GM18498 (cell line): ENCODE data around the gene EDARADD.

Experiments used
- ATAC-seq: cut with Tn5 transposase; IDR thresholded peaks from one replicate; pipeline ENCODE4 v1.9.1; 2021; ENCODE audit warnings: mild to moderate bottlenecking, moderate library complexity; ENCODE audit not compliant: unreplicated experiment

The EDARADD gene

DNA sequence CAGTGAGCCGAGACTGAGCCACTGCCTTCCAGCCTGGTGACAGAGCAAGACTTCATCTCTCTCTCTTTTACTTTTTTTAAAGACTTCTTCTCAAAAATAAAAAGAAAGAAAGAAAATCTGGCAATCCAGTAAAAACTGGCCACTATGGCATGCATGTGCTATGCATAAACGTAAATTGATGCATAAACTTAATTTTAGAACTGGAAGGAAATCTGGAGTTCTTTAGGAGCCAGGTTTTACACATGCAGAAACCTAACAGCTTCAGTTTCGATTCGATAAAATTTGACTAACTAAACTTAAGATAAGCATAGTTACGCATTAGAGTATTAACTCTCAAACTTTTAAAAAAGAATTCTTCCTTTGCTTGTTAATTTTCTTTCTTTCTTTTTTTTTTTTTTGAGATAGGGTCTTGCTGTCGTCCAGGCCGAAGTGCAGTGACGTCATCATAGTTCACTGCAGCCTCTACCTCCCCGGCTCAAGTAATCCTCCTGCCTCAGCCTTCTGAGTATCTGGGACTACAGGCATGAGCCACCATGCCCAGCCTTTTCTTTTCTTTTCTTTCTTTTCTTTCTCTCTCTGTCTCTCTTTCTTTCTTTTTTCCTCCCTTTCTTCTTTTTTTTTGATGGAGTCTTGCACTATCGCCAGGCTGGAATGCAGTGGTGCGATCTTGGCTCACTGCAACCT lies 117.8 kb downstream of the EDARADD start:
- no peak for ATAC-seq

DNA sequence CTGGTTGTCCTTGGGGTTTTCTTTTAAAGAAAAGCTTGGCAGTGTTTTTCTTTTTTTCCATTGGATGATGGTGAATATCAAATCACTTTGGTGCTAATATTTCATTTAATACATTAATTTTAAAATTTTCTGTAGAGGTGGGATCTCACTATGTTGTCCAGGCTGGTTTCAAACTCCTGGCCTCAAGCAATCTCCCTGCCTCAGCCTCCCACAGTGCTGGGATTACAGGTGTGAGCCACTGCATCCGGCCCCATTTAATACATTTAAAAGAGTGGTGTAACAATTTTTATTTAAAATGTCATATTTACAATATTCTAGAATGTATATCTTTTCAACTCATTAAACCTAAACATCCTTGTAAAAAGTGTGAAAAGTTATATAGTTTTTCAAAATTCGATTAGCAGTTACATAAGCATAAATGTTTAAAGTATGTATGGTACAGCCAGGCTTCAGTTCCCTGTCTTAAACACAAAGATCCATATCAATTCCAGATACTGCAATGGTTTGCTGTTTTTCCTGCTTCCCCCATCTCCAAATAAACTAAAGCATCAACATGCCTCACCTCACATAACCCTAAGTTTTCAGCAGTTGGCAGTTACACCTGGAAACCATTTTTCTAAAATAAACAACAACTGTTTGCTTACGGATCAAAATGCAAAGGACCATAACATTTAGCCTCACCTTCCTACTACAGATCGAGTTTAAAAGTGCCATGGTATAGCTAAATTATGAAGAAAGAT lies 120.8 kb downstream of the EDARADD start:
- no peak for ATAC-seq

DNA sequence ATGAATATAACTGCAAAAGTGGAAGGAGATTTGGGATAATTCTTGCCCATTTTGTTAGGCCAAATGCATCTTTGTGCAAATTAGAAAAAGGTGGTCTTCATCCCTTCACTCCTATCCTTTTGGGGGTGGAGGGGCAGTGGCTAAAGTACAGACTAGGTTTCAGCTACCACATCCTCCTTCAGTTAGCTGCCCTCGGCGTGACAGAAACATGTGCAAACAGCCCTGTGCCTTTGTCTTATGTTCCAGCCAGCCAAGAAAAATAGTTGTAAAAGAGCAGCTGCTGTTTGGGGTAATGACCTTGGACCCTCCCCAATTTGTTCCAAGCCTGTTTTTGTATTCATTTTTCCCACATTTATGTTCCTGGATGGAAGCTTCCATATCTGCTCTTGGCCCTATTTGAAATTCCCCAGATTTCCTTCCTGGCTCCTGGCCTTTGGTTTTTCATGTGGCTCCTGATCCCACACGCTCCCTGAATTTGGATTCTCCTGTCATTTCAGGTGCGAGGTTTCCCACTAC lies 121.4 kb downstream of the EDARADD start:
- no peak for ATAC-seq

DNA sequence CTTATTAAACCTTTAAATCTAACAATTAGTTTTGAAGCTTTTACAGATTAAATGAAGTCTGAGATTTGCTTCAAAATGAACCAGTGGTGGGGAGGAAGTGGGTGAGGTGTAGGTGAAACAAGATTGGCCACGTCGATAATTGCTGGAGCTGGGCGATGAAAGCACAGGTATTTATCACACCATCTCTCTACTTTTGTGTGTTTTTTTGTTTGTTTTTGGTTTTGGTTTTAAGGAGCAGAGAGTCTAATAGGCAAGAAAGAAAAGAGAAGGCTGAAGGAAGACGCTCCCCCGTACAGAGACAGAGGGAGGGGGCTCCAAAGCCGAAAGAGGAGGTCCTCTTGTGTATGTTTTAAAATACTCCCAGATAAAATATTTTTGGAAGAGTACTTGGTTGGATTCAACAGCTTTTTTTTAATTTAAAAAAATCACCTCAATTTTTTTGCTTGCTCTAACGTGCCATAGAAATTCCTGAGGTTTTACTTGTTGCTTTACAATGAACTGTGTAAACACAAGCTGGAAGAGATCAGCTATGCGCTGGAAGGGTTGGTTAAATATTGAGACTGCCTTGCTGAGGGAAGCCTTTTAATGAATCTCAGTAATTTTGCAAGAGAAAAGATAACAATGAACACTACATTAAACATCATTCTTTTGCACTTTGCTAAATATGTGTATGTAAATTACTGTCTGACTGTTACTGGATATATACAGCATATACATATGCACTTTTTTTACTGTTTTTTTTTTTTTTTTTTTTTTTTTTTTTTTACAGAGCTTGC lies 123.0 kb downstream of the EDARADD start:
- ATAC-seq, result no peak

- no peak for ATAC-seq
These were observed 124.2 kb downstream of the EDARADD start for GRCh38 chr1:236518322-236518721.

DNA sequence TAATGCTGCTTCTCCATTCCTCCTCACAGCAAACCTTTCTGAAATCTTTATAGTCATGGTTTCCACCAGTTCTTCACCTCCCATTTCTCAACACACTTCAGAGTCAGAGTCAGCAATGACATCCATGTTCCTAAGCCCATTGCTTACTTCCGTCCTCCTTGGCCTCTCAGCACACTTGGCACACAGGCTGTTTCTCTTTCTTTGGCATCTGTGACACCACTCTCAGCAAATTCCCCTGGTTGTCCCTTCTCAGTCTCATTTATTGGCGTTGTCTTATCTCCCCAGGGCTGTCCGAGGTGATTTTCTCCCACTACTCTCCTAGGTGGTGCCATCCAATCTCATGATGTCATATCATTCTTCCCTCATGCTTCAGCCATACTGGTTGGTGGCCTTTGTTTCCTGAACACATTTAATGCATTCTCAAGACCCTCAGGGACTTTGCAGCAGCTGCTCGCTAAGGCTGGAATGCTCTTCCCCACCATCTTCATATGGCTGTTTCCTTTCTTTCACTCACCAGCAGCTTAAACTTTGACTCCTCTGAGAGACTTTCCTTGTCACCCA lies 126.4 kb downstream of the EDARADD start:
- ATAC-seq, result no peak

- peak; percentile 2 for ATAC-seq
These were observed 129.0 kb downstream of the EDARADD start for GRCh38 chr1:236522937-236523703.

DNA sequence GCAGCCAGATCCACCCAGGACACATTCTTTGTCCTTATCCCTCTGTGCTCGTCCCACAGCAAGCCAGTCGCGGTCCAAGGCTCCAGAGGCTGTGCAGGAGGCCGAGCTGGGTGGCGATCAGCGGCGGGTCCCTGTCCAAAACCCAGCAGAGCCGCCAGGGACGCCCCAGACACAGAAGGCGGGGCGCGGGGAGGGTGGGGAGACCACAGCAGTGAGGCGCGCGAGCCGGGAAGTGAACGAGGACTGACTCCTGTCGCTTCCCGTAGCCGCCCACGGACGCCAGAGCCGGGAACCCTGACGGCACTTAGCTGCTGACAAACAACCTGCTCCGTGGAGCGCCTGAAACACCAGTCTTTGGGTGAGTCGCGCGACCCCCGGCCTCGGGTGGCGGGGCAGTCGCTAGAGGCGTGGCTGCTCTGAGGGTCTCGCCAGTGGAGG lies 129.6 kb downstream of the EDARADD start, which contains the start of gene LGALS8:
Gene LGALS8 (plus strand): TSS at position 279 of the 438 bp plus-strand sequence. CDS start 2,089 bp downstream, outside the sequence.
- peak; percentile 74 for ATAC-seq

GRCh38 chr1:236524142-236524894 lies 130.2 kb downstream of the EDARADD start:
- ATAC-seq, result peak; percentile 88

DNA sequence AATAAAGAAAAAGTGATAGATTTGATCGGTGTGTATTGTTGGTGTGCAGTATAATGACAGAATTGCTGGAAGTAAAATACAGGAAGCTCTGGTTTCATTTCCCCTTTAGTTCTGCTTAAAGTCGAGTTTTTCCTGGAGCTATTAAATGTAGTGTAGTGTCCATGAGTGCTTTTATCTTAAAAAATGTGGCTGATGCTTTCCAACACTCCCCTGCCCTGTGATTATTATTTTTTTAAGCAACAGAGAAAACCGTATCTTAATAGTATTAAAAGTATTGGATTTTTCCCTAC lies 130.8 kb downstream of the EDARADD start:
- ATAC-seq, result peak; percentile 2

DNA sequence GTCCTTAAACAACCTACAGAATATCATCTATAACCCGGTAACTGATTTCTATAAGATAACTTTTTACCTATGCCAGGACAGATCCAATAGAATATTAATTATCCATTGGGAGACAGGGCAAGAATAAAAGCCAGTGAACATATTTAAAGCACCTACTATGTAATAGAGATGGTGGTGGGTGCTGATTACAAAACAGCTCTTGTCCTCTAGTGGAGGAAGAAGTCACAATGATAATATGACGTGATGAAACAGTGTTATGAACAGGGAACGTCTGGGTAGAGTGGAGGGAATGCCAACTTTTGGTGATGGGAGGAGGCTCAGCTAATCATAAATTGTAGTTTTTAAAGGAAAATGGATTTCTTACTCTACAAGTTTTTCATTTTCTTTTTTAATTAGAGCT lies 132.0 kb downstream of the EDARADD start:
- ATAC-seq, result no peak

DNA sequence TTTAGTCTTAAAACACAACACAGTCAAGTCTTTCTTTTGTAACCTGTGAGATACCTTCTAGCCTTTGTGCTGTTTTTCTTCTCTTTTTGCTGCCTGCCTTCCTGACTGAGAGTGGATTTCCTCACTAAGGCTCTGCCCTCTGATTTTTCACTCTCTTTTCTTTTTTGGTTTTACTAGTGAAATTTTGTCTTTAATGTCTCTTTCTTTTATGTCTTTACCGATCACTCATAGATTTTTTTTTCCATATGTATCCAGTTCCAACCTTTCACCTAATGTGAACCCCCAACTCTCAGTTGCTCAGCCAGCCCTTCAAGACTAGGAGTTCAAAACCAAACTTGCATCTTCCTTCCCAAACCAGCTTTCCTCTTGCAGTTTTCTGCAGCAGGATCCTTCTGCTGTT lies 136.2 kb downstream of the EDARADD start:
- ATAC-seq, result no peak

DNA sequence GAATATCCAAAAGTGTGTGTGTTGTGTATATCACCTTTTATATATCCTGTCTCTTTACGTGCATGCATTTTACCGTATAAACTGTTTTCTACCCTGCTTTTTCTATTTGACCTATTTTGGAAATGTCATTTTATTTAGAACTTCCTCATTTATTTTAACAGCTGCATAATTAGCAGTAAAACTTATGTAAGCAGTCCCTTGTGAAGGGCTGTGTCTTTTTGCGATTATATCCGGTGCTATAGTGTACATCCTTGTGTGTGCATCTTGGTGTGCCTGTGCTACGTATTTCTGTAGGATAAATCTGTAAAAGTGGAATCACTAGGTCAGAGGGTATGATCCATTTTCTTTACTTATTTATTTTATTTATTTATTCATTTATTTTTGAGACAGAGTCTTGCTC lies 136.9 kb downstream of the EDARADD start:
- no peak for ATAC-seq

DNA sequence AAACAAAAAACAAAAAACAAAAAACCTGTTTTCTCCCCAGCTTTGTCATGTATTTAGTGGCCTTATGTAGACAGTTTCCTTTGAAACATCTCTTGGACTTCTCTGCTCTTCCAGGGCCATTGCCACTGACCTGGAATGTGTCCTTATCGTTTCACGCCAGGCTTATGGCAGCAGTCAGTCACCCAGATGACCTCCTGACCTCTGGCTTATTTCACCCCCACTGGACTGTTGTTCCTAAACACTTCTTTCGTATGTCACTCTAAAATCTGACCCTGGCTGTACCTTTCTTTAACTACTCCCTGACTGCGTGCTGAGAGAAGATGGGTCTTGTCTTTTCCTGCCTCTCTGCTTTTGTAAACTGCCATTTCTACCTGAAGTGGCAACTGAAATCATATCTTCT lies 138.8 kb downstream of the EDARADD start:
- ATAC-seq, result no peak

- no peak for ATAC-seq
These were observed 140.1 kb downstream of the EDARADD start for GRCh38 chr1:236534151-236534651.
